T-helper 2 cell treated with Interferon-gamma antibody and Interleukin-4, amounts not matched to agents 100 ng/mL and 5 ng/mL, for 36 hours (primary cell): ENCODE data around the gene THSD1. TPM values are rescaled to one million over a fixed set of nuclear protein-coding genes. Genes with fewer than 3 reads are reported as not detected.

Source experiments
- intact Hi-C: fragments of 100-400 bp; cut with micrococcal nuclease; formaldehyde crosslinking; loops from one replicate; pipeline ENCODE4 v1.15.1; 2023
- total RNA-seq: library from RNA; stranded (reverse); gene quantifications from 2 replicates; pipeline ENCODE4 v1.2.3, GENCODE V29; 2022

Gene THSD1
- 0.34 and 0.36 TPM in 2 replicates for total RNA-seq

- intact Hi-C loops, result loop anchor here (5.0 kb wide), 1 partner anchor 46 kb away; the partner anchor contains the start of gene VPS36
These were observed at the start of gene THSD1 for GRCh38 chr13:52405767-52406494. Gene THSD1, minus strand, starts transcription at chr13:52406172. Its CDS starts 3,572 bp downstream, at chr13:52402600.

DNA sequence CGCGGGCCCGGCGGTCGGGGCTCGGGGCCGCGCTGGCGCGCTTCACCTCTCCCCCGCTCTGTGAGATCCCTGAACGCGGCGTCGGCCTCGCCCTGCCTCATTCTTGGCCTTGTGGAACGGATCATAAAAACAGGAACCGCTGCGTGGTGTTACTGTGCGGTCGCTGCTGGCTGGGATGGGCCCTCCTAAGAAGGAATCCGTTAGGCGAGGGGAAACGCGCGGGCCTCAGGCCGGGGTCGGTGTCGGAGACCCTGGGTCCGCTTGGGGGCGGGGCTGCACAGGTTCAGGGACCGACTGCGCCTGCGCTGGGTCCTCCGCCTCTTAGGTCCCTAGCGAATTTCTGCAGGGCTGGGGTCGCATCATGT lies 49.7 kb upstream of the THSD1 start:
- intact Hi-C loops, result loop anchor here (1.0 to 5.0 kb wide), 6 partner anchors 161 to 1002 kb away; partner anchors contain the start of genes ALG11, INTS6, SUGT1 and WDFY2

DNA sequence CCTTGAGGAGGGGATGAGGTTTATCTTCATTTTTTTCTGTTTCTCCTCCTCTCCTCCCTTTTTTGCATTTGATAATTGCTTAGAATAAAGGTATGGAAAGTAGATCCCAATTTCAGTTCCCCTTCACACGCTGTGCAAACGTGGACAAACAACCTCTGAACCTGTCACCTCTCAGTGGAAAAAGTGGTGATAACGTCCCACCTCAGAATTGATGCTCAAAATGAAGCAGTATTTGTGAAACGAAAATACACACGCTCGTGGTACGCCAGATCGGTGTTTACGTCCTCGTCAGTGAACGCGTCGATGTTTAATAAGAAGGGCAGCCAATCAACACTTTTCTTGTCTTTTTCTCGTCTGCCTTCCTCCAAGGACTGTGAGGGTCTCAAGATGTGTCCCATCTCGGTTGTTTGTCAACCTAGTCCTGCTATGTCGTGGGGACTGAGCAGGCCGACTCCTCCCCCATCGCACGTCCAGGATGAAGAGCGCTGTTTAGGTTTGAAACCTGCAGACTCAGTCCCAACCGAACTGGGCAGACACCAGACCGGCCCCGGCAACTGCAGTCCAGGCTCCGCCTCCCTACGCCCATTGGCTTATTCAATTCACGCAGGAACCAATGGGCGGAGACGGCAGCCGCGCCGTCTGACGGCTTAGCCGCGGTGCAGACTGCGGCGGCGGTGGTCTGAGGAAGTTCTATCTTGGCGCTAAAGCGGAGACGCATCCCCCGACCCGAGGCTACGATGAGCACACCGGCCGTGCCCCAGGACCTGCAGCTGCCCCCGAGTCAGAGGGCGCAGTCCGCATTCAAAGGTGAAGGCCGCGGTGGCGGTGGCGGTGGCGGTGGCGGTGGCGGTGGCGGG lies 49.1 kb upstream of the THSD1 start, which contains the start of gene CKAP2:
CKAP2 (plus strand) TSS at position 659 of the 857 bp plus-strand sequence; CDS start at position 738, 79 bp downstream.
- intact Hi-C loops, result loop anchor here (1.0 to 5.0 kb wide), 8 partner anchors 48 to 1002 kb away; partner anchors contain the start of genes ALG11, DHRS12, INTS6 and SUGT1

- intact Hi-C loops, result loop anchor here (2.0 to 5.0 kb wide), 3 partner anchors 47 to 652 kb away; partner anchors contain the start of genes DHRS12 and THSD1
These were observed 48.5 kb upstream of the THSD1 start for GRCh38 chr13:52454459-52454819.

GRCh38 chr13:52452470-52452869 lies 46.5 kb upstream of the THSD1 start:
- intact Hi-C loops, result loop anchor here (5.0 kb wide), 2 partner anchors 45 to 650 kb away; partner anchors contain the start of genes DHRS12 and THSD1

GRCh38 chr13:52451135-52451804 lies 45.3 kb upstream of the THSD1 start:
- intact Hi-C loops, result loop anchor here (5.0 kb wide), 2 partner anchors 44 to 649 kb away; partner anchors contain the start of genes DHRS12 and THSD1

DNA sequence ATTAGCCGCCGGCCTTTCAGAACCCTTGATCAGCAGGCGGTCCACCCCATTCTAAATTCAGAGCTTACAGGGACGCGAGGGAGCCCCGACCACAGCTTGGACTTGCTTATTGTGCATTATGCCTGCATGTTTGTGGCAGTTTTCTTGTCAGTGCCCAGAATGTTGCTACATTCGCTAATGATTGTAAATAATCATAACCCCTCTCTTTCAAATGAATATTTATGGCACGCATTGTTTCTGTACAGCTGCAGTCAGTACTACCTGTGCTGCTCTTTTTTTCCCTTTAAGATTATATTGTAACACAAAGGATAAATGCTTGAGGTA lies 44.8 kb upstream of the THSD1 start:
- intact Hi-C loops, result loop anchor here (1.0 to 5.0 kb wide), 4 partner anchors 43 to 648 kb away; partner anchors contain the start of genes DHRS12, SUGT1 and THSD1

GRCh38 chr13:52450012-52450792 lies 44.2 kb upstream of the THSD1 start, which contains the start of gene VPS36:
Gene VPS36, minus strand, starts transcription at chr13:52450634. Its CDS starts 40 bp downstream, at chr13:52450594.
- intact Hi-C loops, result loop anchor here (1.0 to 5.0 kb wide), 4 partner anchors 43 to 648 kb away; partner anchors contain the start of genes DHRS12, SUGT1 and THSD1

- intact Hi-C loops, result loop anchor here (1.0 to 5.0 kb wide), 4 partner anchors 42 to 647 kb away; partner anchors contain the start of genes DHRS12, SUGT1 and THSD1
These were observed 43.5 kb upstream of the THSD1 start for GRCh38 chr13:52449331-52450011.

- intact Hi-C loops, result no loop called here
These were observed 42.0 kb upstream of the THSD1 start for GRCh38 chr13:52447815-52448552.

GRCh38 chr13:52447354-52447753 lies 41.4 kb upstream of the THSD1 start:
- intact Hi-C loops, result no loop called here

GRCh38 chr13:52446265-52446664 lies 40.3 kb upstream of the THSD1 start:
- intact Hi-C loops, result no loop called here

GRCh38 chr13:52432456-52432855 lies 26.5 kb upstream of the THSD1 start:
- intact Hi-C loops, result no loop called here

- intact Hi-C loops, result no loop called here
These were observed 22.3 kb upstream of the THSD1 start for GRCh38 chr13:52428295-52428694.

GRCh38 chr13:52421216-52421615 lies 15.2 kb upstream of the THSD1 start:
- intact Hi-C loops, result no loop called here

GRCh38 chr13:52419080-52419479 lies 13.1 kb upstream of the THSD1 start:
- intact Hi-C loops, result no loop called here

- intact Hi-C loops, result no loop called here
These were observed 9.0 kb upstream of the THSD1 start for GRCh38 chr13:52414963-52415362.

- intact Hi-C loops, result no loop called here
These were observed 8.1 kb upstream of the THSD1 start for GRCh38 chr13:52414051-52414450.

DNA sequence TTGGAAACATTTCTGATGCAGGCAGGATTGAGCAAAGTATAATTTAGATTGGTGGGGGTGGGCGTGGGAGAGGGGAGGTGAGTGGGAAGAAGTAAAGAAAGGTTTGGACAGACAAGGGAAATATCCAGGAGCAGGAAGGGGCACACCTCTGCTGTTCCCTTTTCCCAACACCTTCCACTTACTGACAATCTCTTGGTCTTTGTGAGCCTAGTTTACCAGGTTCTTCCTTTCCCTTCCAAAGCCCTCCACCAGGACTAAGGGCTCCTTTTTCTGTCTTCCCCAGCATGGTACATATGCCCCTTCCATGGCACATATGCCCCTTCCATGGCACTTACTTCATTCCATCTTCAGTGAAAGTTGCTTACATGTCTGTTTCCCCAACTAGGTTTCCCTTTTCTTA lies 6.2 kb upstream of the THSD1 start:
- intact Hi-C loops, result no loop called here
